Measurements from ENCODE around the gene FHIT. TPM values are rescaled to one million over a fixed set of nuclear protein-coding genes. Genes with fewer than 3 reads are reported as not detected.

Gene FHIT
- total and polyA plus RNA-seq, 10 of the 15 experiments (the other 5 are each of a cell fraction or from before 2014, with no cell fraction given), result 4.2 to 14.9 (median 9.4) TPM

- Histone ChIP-seq H3K9ac (ENCODE audit: control insufficient read depth, insufficient read depth, low read length) (no peak overlapping the region), H3K27ac (ENCODE audit: control insufficient read depth, insufficient read depth) (no peak overlapping the region), H3K4me2 (ENCODE audit: control insufficient read depth, insufficient read depth) (no peak overlapping the region), H3K79me2 (ENCODE audit: control insufficient read depth, insufficient read depth, low read length) (no peaks in the 10 kb centered on the region), H3K9me3 (replicated peaks; ENCODE audit: control insufficient read depth, insufficient read depth, low read length) (no peaks in the 10 kb centered on the region), H2AFZ (ENCODE audit: control insufficient read depth, low read depth, low read length) (no peak overlapping the region), H3K36me3 (ENCODE audit: control insufficient read depth in 2 of 2, insufficient read depth in 2 of 2, low read length in 1 of 2) (no peaks in the 10 kb centered on the region), H3K4me3 (no peak overlapping the region), H3K27me3 (replicated peaks in 1 of 2; ENCODE audit: control insufficient read depth in 2 of 2, insufficient read depth in 2 of 2, low read length in 1 of 2) (no peaks in the 10 kb centered on the region), H4K20me1 (ENCODE audit: control insufficient read depth, insufficient read depth) (no peaks in the 10 kb centered on the region), H3K4me1 (ENCODE audit: control insufficient read depth, insufficient read depth, low read length) (no peaks in the 10 kb centered on the region)
- in situ Hi-C loops (cut with MboI), result no loop called here
- SMC1A ChIA-PET (ENCODE audit: uncharacterized antibody, unreplicated experiment), result no interaction called here
- FAIRE-seq (no peak), DNase-seq (ENCODE audit: low read depth, low spot score) (no peak), ATAC-seq (no peak)
- intact Hi-C loops (cut with micrococcal nuclease; ENCODE audit: unreplicated experiment), result no loop called here
- TF ChIP-seq DPF2 (IDR thresholded peaks at IDR 0.05) (no peak), MXI1 (IDR thresholded peaks at IDR 0.05; ENCODE audit: low read depth, low read length) (no peak), RAD21 (IDR thresholded peaks at IDR 0.05; ENCODE audit: insufficient read depth, low read depth, low read length) (no peak), YBX1 (IDR thresholded peaks at IDR 0.05) (no peak), SUZ12 (IDR thresholded peaks at IDR 0.05; ENCODE audit: unreplicated experiment) (no peak), RELB (IDR thresholded peaks at IDR 0.05; ENCODE audit: low read depth) (no peak), CREB1 (IDR thresholded peaks at IDR 0.05; ENCODE audit: low read depth) (no peak), ZNF687 (IDR thresholded peaks at IDR 0.05) (no peak), BCL3 (IDR thresholded peaks at IDR 0.05; ENCODE audit: borderline replicate concordance, insufficient read depth, low read depth, low read length, poor library complexity, severe bottlenecking) (no peak), CBFB (IDR thresholded peaks at IDR 0.05; ENCODE audit: low read depth) (no peak), FOXM1 (IDR thresholded peaks at IDR 0.05; ENCODE audit: low read depth, low read length) (no peak), TAF1 (IDR thresholded peaks at IDR 0.05; ENCODE audit: borderline replicate concordance, low read depth, low read length) (no peak), HSF1 (IDR thresholded peaks at IDR 0.05; ENCODE audit: low read depth, low read length) (no peak), NR2C1 (IDR thresholded peaks at IDR 0.05) (no peak), CEBPB (IDR thresholded peaks at IDR 0.05; ENCODE audit: borderline replicate concordance in 1 of 2, low read depth in 2 of 2, low read length in 2 of 2) (no peak), JUNB (IDR thresholded peaks at IDR 0.05) (no peak)
- POLR2A ChIA-PET, result no interaction called here
- BruUV-seq (replicated peaks), result no TSS peak
- RAD21 ChIA-PET (ENCODE audit: unreplicated experiment), result no interaction called here
- WGBS (ENCODE audit: insufficient coverage, insufficient replicate concordance, low lambda C conversion rate, missing lambda C conversion rate), result 48% methylated on average over 7 of the region's 7 CpGs
- CTCF ChIA-PET, result no interaction called here
Measured at GRCh38 chr3:59922192-59922591, 1329.1 kb downstream of the FHIT start.
